H1 (cell line): ENCODE results near the gene RBM19. TPM values are rescaled to one million over a fixed set of nuclear protein-coding genes. Genes with fewer than 3 reads are reported as not detected.

Experiments
- CTCF ChIA-PET: fragments of 300-600 bp; sonication (Branson Sonifier 250); formaldehyde crosslinking; loops from one replicate; lab custom pipeline; 2021; ENCODE audit not compliant: partially characterized antibody; lab: Charles Lee
- POLR2A ChIA-PET: fragments of 300-600 bp; sonication (Branson Sonifier 250); formaldehyde crosslinking; loops from one replicate; lab custom pipeline; 2021; ENCODE audit warnings: inconsistent platforms; ENCODE audit not compliant: partially characterized antibody; lab: Charles Lee
- DNase-seq, 2 experiments: peaks; one replicate each; pipeline versions ENCODE4 v3.0.0 to v3.0.0-alpha.2; 2010 to 2022; ENCODE audit warnings: low spot score in 2 of 2, low read depth in 1 of 2, mixed read lengths in 1 of 2
- FAIRE-seq: peaks from 2 replicates; lab custom pipeline; 2011; peaks lifted over from hg19 to GRCh38; lab: Jason Lieb, UNC
- H2AFZ ChIP-seq: 2 replicates; pipeline ENCODE4 v1.8.1; 2012; ENCODE audit warnings: low read length, inconsistent platforms
- H2AK5ac ChIP-seq: 2 replicates; pipeline ENCODE4 v1.6.1; 2013; ENCODE audit warnings: low read depth, low read length
- H2BK120ac ChIP-seq: replicated peaks from 2 replicates; pipeline ENCODE3; 2013; ENCODE audit warnings: low read depth, low read length, inconsistent platforms
- H2BK12ac ChIP-seq: 2 replicates; pipeline ENCODE4 v1.6.1; 2013; ENCODE audit warnings: low read depth, low read length
- H2BK15ac ChIP-seq: 2 replicates; pipeline ENCODE4 v1.6.1; 2013; ENCODE audit warnings: low read length
- H2BK20ac ChIP-seq: 2 replicates; pipeline ENCODE4 v1.6.1; 2013; ENCODE audit warnings: low read length
- H2BK5ac ChIP-seq: 2 replicates; pipeline ENCODE4 v1.6.1; 2013; ENCODE audit warnings: low read depth, low read length
- H3K14ac ChIP-seq: 2 replicates; pipeline ENCODE4 v1.6.1; 2013; ENCODE audit warnings: inconsistent platforms; ENCODE audit not compliant: insufficient read length
- H3K18ac ChIP-seq: 2 replicates; pipeline ENCODE4 v1.6.1; 2013; ENCODE audit warnings: low read length; ENCODE audit errors: extremely low read depth
- H3K23ac ChIP-seq: 2 replicates; pipeline ENCODE4 v1.6.1; 2013; ENCODE audit warnings: inconsistent platforms; ENCODE audit not compliant: insufficient read length
- H3K23me2 ChIP-seq: 2 replicates; pipeline ENCODE4 v1.6.1; 2013; ENCODE audit warnings: low read depth, low read length
- H3K27ac ChIP-seq: 2 replicates; pipeline ENCODE4 v1.6.1; 2011; ENCODE audit warnings: low read depth, low read length, inconsistent platforms
- H3K27me3 ChIP-seq, 4 experiments: replicated peaks in 1 of 4; 1 replicate in 1 of 4; 2 replicates in 3 of 4; pipeline versions ENCODE4 v1.6.1 to v1.8.1; 2011 to 2013; ENCODE audit warnings: low read length in 3 of 4, mild to moderate bottlenecking in 3 of 4, inconsistent platforms in 2 of 4, mixed read lengths in 2 of 4, moderate library complexity in 1 of 4; ENCODE audit not compliant: control insufficient read depth in 3 of 4, insufficient read depth in 3 of 4; ENCODE audit errors: extremely low read depth in 1 of 4
- H3K36me3 ChIP-seq, 4 experiments: 2 replicates each; pipeline versions ENCODE4 v1.6.1 to v1.8.1; 2011 to 2013; ENCODE audit warnings: mild to moderate bottlenecking in 4 of 4, low read length in 3 of 4, moderate library complexity in 2 of 4, control low read depth in 1 of 4, inconsistent platforms in 1 of 4; ENCODE audit not compliant: insufficient read depth in 4 of 4, control insufficient read depth in 2 of 4
- H3K4ac ChIP-seq: replicated peaks from 2 replicates; pipeline ENCODE3; 2013; ENCODE audit warnings: low read length, low read depth, mixed read lengths, inconsistent platforms; ENCODE audit not compliant: insufficient read length
- H3K4me1 ChIP-seq, 4 experiments: replicated peaks in 1 of 4; 1 replicate in 1 of 4; 2 replicates in 3 of 4; pipeline versions ENCODE4 v1.6.1 to v1.8.1; 2011 to 2013; ENCODE audit warnings: low read length in 3 of 4, inconsistent platforms in 2 of 4, mixed read lengths in 1 of 4; ENCODE audit not compliant: insufficient read depth in 4 of 4, control insufficient read depth in 3 of 4
- H3K4me2 ChIP-seq, 2 experiments: 2 replicates each; pipeline versions ENCODE4 v1.6.1 to v1.8.1; 2011 to 2013; ENCODE audit warnings: low read depth in 2 of 2, low read length in 2 of 2, control low read depth in 1 of 2, inconsistent platforms in 1 of 2, mild to moderate bottlenecking in 1 of 2; ENCODE audit not compliant: insufficient read depth in 1 of 2
- H3K4me3 ChIP-seq, 4 experiments: fragments of 200-600, 300-600 bp in 1 of 4; sonication (generic), shearing (Covaris generic), sonication (Bioruptor Twin) in 1 of 4; 2 replicates each; pipeline versions ENCODE4 v1.5.1 to v1.8.1; 2011 to 2016; ENCODE audit warnings: low read length in 4 of 4, low read depth in 3 of 4, control low read depth in 2 of 4, inconsistent platforms in 2 of 4, mild to moderate bottlenecking in 2 of 4, mixed read lengths in 1 of 4, moderate library complexity in 1 of 4; ENCODE audit not compliant: insufficient read depth in 2 of 4; ENCODE audit errors: extremely low read depth in 1 of 4
- H3K56ac ChIP-seq: replicated peaks from 2 replicates; pipeline ENCODE3; 2013; ENCODE audit warnings: low read depth, mild to moderate bottlenecking, mixed read lengths, low read length, inconsistent platforms; ENCODE audit not compliant: insufficient read length
- H3K79me1 ChIP-seq: 2 replicates; pipeline ENCODE4 v1.6.1; 2013; ENCODE audit warnings: low read depth, low read length, control low read depth
- H3K79me2 ChIP-seq, 2 experiments: 2 replicates each; pipeline versions ENCODE4 v1.6.1 to v1.8.1; 2012 to 2013; ENCODE audit warnings: low read length in 2 of 2, mild to moderate bottlenecking in 2 of 2, inconsistent platforms in 1 of 2; ENCODE audit not compliant: insufficient read depth in 2 of 2, control insufficient read depth in 1 of 2
- H3K9ac ChIP-seq, 4 experiments: replicated peaks in 1 of 4; 1 replicate in 1 of 4; 2 replicates in 3 of 4; pipeline versions ENCODE4 v1.6.1 to v1.8.1; 2011 to 2013; ENCODE audit warnings: low read depth in 3 of 4, low read length in 3 of 4, control low read depth in 2 of 4, mild to moderate bottlenecking in 2 of 4, moderate library complexity in 2 of 4, inconsistent platforms in 1 of 4; ENCODE audit errors: extremely low read depth in 1 of 4
- H3K9me3 ChIP-seq, 2 experiments: 2 replicates each; pipeline versions ENCODE4 v1.6.1 to v1.8.1; 2012 to 2013; ENCODE audit warnings: mild to moderate bottlenecking in 2 of 2, moderate library complexity in 2 of 2, control low read depth in 1 of 2, inconsistent platforms in 1 of 2, low read depth in 1 of 2, low read length in 1 of 2, mixed read lengths in 1 of 2; ENCODE audit not compliant: insufficient read depth in 2 of 2
- H4K20me1 ChIP-seq, 2 experiments: replicated peaks in 1 of 2; 2 replicates each; pipeline versions ENCODE3 to v1.8.1; 2011 to 2013; ENCODE audit warnings: inconsistent platforms in 2 of 2, low read length in 2 of 2, mild to moderate bottlenecking in 1 of 2; ENCODE audit not compliant: insufficient read depth in 2 of 2, control insufficient read depth in 1 of 2
- H4K5ac ChIP-seq: 2 replicates; pipeline ENCODE4 v1.6.1; 2013; ENCODE audit warnings: low read length, low read depth, mixed read lengths, inconsistent platforms; ENCODE audit not compliant: insufficient read length
- H4K8ac ChIP-seq: 2 replicates; pipeline ENCODE4 v1.8.0; 2013; ENCODE audit warnings: mild to moderate bottlenecking, moderate library complexity, low read length, inconsistent platforms; ENCODE audit not compliant: insufficient read depth; ENCODE audit errors: extremely low read depth
- H4K91ac ChIP-seq: replicated peaks from 2 replicates; pipeline ENCODE3; 2013; ENCODE audit warnings: low read length, mixed read lengths, inconsistent platforms; ENCODE audit not compliant: insufficient read length
- ASH2L ChIP-seq: fragments of 200-600, 300-600 bp; sonication (generic); IDR thresholded peaks from one replicate; pipeline ENCODE4 v1.7.1; 2017; ENCODE audit warnings: low read length
- BCL11A ChIP-seq, 2 experiments: IDR thresholded peaks; one replicate each; pipeline ENCODE4 v1.6.1; 2011; ENCODE audit warnings: low read depth in 2 of 2, low read length in 2 of 2, mild to moderate bottlenecking in 2 of 2
- BRCA1 ChIP-seq: IDR thresholded peaks from 2 replicates; pipeline ENCODE4 v1.6.1; 2012; ENCODE audit warnings: low read depth, low read length, improper control_type of control experiment
- CBX8 ChIP-seq: fragments of 300-800, 300-1000 bp; sonication (generic); IDR thresholded peaks from 2 replicates; pipeline ENCODE4 v1.7.1; 2016; ENCODE audit warnings: low read depth, low read length, borderline replicate concordance
- CHD1 ChIP-seq: IDR thresholded peaks from 2 replicates; pipeline ENCODE4 v1.6.1; 2012; ENCODE audit warnings: low read depth, low read length, improper control_type of control experiment
- CTBP2 ChIP-seq: IDR thresholded peaks from 2 replicates; pipeline ENCODE4 v1.7.0; 2011; ENCODE audit warnings: borderline replicate concordance, mild to moderate bottlenecking, moderate library complexity, mixed read lengths, low read length; ENCODE audit not compliant: insufficient read depth, insufficient read length
- EGR1 ChIP-seq: IDR thresholded peaks from 2 replicates; pipeline ENCODE4 v1.6.1; 2011; ENCODE audit warnings: low read depth, low read length, borderline replicate concordance
- GTF2F1 ChIP-seq: IDR thresholded peaks from 2 replicates; pipeline ENCODE4 v1.6.1; 2012; ENCODE audit warnings: low read depth, low read length, improper control_type of control experiment, borderline replicate concordance
- KDM4A ChIP-seq: IDR thresholded peaks from one replicate; pipeline ENCODE4 v1.7.1; 2012; ENCODE audit warnings: low read depth, mild to moderate bottlenecking, moderate library complexity, low read length, inconsistent platforms; ENCODE audit not compliant: severe bottlenecking
- RFX5 ChIP-seq: IDR thresholded peaks from 2 replicates; pipeline ENCODE4 v1.6.1; 2011; ENCODE audit warnings: low read depth, low read length, improper control_type of control experiment, borderline replicate concordance
- TAF7 ChIP-seq: optimal IDR thresholded peaks from 2 replicates; pipeline ENCODE3; 2011; ENCODE audit warnings: low read depth, mild to moderate bottlenecking, inconsistent platforms, low read length, moderate library complexity, borderline replicate concordance
- WGBS, 2 experiments: shearing (Covaris generic) in 1 of 2; methylation state at CpG; one replicate each; pipeline versions ENCODE4 v1.1.6 to v1.1.7; 2013 to 2015; ENCODE audit warnings: low lambda C conversion rate in 2 of 2, mixed read lengths in 2 of 2, inconsistent platforms in 1 of 2, low coverage in 1 of 2, missing lambda C conversion rate in 1 of 2; ENCODE audit not compliant: insufficient replicate concordance in 2 of 2, insufficient coverage in 1 of 2, insufficient read length in 1 of 2; ENCODE audit errors: extremely low coverage in 1 of 2, missing lambda C conversion rate in 1 of 2; 5-methylcytosine and 5-hydroxymethylcytosine counted together
- polyA plus RNA-seq, 7 experiments: library from polyadenylated mRNA; depleted of rRNA in 3 of 7; stranded (reverse) in 5 of 7; unstranded in 2 of 7; fragments of >200 nt in 5 of 7; fragments of 200-250 nt in 2 of 7; gene quantifications; 1 replicate in 5 of 7; 2 replicates in 1 of 7; 4 replicates in 1 of 7; pipeline versions ENCODE4 v1.2.1 to v1.2.3, GENCODE V29; 2011 to 2013; ENCODE audit warnings: missing spikeins in 2 of 7, mixed read lengths in 2 of 7
- total RNA-seq: library from RNA; stranded (reverse); fragmentation: NEBNext Ultra II Directional; extraction: Animal tissue kit (Norgen Biotek cat#: 25700); gene quantifications from 2 replicates; pipeline ENCODE4 v1.2.1, GENCODE V29; 2021
- TF ChIP-seq, protein P1 (sequence below): IDR thresholded peaks from 2 replicates; pipeline ENCODE4 v1.6.1; 2011; ENCODE audit warnings: low read depth, mild to moderate bottlenecking, low read length; ENCODE audit not compliant: insufficient read depth

RBM19 gene
- total and polyA plus RNA-seq, 2 of the 8 experiments (the other 6 are each of a cell fraction or from before 2014, with no cell fraction given) = 23.4 to 61.9 TPM

DNA sequence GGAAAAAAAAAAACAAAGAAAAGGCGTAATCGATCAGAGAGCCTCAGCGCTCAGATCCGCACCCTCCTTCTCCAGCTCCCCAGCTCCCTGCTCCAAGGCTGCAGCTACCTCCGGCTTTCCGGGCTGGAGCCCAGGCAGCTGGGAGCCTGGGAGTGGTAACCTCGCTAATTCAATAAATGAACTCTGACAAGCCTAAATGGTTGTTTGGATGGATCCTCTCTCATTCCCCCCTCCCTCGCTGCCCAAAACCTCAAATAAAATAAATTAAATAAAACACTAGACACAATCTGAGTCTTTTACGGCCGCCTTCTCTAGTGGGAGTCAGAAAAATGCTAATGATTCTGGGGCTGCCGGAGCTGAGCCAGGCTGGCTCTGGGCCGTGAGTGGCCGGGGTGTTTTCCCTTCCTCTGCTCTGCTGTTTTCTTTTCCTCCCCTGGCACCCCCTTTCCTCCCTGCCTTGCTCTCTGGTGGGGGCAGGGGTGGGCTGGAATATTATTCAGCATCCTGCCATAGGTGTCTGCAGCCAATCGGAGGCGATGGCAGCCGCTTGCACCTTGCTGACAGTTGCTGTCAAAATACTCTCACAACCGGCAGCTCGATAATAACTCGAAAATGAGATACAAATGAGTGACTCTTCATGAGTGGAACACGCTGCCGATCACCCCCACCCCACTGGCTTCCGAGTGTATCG lies 76.1 kb downstream of the RBM19 start:
- Histone ChIP-seq H3K9me3 (no peaks in the 10 kb centered on the region), H3K27me3 (no peaks in the 10 kb centered on the region), H3K4ac (no peak overlapping the region), H2BK120ac (no peak overlapping the region), H2AFZ (no peak overlapping the region), H3K18ac (no peak overlapping the region), H4K20me1 (no peaks in the 10 kb centered on the region), H2BK12ac (no peak overlapping the region), H2BK5ac (no peak overlapping the region), H2BK20ac (no peak overlapping the region), H3K56ac (no peak overlapping the region), H2BK15ac (no peak overlapping the region), H3K4me1 (peaks cover 0 to 5% (median 2%) of the 10 kb centered on the region in 4 experiments; a peak in 4 of 7 replicates), H4K91ac (no peak overlapping the region), H3K23me2 (no peaks in the 10 kb centered on the region), H3K23ac (no peak overlapping the region), H3K27ac (no peak overlapping the region), H3K14ac (no peak overlapping the region), H3K36me3 (no peaks in the 10 kb centered on the region), H3K79me2 (no peaks in the 10 kb centered on the region), H2AK5ac (no peak overlapping the region), H3K4me2 (no peak overlapping the region), H3K9ac (no peak overlapping the region), H3K4me3 (no peak overlapping the region), H3K79me1 (no peaks in the 10 kb centered on the region), H4K5ac (no peak overlapping the region), H4K8ac (no peak overlapping the region)
- no peak for DNase-seq
- TF ChIP-seq CTBP2 (no peak), GTF2F1 (no peak), TAF7 (no peak), BCL11A (IDR thresholded peaks at IDR 0.05; ENCODE audit: low read depth in 2 of 2, low read length in 2 of 2) (no peak), EGR1 (no peak), CHD1 (no peak), RFX5 (no peak), CBX8 (no peak), ASH2L (no peak), BRCA1 (no peak), KDM4A (no peak)
- TF ChIP-seq, protein P1, sequence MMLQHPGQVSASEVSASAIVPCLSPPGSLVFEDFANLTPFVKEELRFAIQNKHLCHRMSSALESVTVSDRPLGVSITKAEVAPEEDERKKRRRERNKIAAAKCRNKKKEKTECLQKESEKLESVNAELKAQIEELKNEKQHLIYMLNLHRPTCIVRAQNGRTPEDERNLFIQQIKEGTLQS = no peak
- 85% methylated on average over 23 of the region's 23 CpGs; no CpG with 5 or more reads in 1 of the 2 experiments for WGBS, 2 experiments
- POLR2A ChIA-PET = no interaction called here
- no peak for FAIRE-seq
- CTCF ChIA-PET = interaction anchor here (0.7 to 4.7 kb wide), 8 partner anchors 8 to 277 kb away, joined by 3 to 19 read pairs (median 5); no protein-coding TSS in a partner anchor
